GM19455 (cell line): ENCODE measurements around the gene CDH4.

Source experiments
- ATAC-seq: cut with Tn5 transposase; IDR thresholded peaks from one replicate; pipeline ENCODE4 v1.9.1; 2021; ENCODE audit not compliant: unreplicated experiment

CDH4 gene

GRCh38 chr20:61543931-61544745 is 292.1 kb downstream of the CDH4 start:
- no peak for ATAC-seq

GRCh38 chr20:61544910-61545889 is 293.1 kb downstream of the CDH4 start:
- no peak for ATAC-seq

GRCh38 chr20:61546641-61547040 is 294.6 kb downstream of the CDH4 start:
- no peak for ATAC-seq

GRCh38 chr20:61548069-61548468 is 296.0 kb downstream of the CDH4 start:
- ATAC-seq, result no peak

GRCh38 chr20:61549865-61550264 is 297.8 kb downstream of the CDH4 start:
- ATAC-seq, result no peak

GRCh38 chr20:61551401-61551800 is 299.3 kb downstream of the CDH4 start:
- ATAC-seq, result no peak

GRCh38 chr20:61554617-61555016 is 302.6 kb downstream of the CDH4 start:
- no peak for ATAC-seq

- ATAC-seq, result no peak
Observed at GRCh38 chr20:61555566-61555965, 303.5 kb downstream of the CDH4 start.

- no peak for ATAC-seq
Observed at GRCh38 chr20:61556111-61556510, 304.1 kb downstream of the CDH4 start.

- no peak for ATAC-seq
Observed at GRCh38 chr20:61556673-61557072, 304.6 kb downstream of the CDH4 start.

- no peak for ATAC-seq
Observed at GRCh38 chr20:61557621-61558020, 305.6 kb downstream of the CDH4 start.

GRCh38 chr20:61558726-61559125 is 306.7 kb downstream of the CDH4 start:
- no peak for ATAC-seq

GRCh38 chr20:61559706-61560315 is 307.8 kb downstream of the CDH4 start:
- no peak for ATAC-seq

GRCh38 chr20:61560361-61560853 is 308.3 kb downstream of the CDH4 start:
- ATAC-seq, result no peak

GRCh38 chr20:61561111-61561830 is 309.2 kb downstream of the CDH4 start:
- ATAC-seq, result no peak

GRCh38 chr20:61562491-61562890 is 310.4 kb downstream of the CDH4 start:
- ATAC-seq, result no peak

GRCh38 chr20:61562897-61563504 is 310.9 kb downstream of the CDH4 start:
- ATAC-seq, result no peak

GRCh38 chr20:61564628-61565027 is 312.6 kb downstream of the CDH4 start:
- ATAC-seq, result no peak

GRCh38 chr20:61565791-61566190 is 313.7 kb downstream of the CDH4 start:
- no peak for ATAC-seq

GRCh38 chr20:61566691-61567090 is 314.6 kb downstream of the CDH4 start:
- ATAC-seq, result no peak
